ENCODE data around the gene CHST13. TPM values are rescaled to one million over a fixed set of nuclear protein-coding genes. Genes with fewer than 3 reads are reported as not detected.
A peak's percentile ranks its signal among the peaks of the same experiment; 100 is the strongest.

Gene CHST13
- total and polyA plus RNA-seq, 4 donors: 0.33 to 0.55 TPM; not detected in 2

DNA sequence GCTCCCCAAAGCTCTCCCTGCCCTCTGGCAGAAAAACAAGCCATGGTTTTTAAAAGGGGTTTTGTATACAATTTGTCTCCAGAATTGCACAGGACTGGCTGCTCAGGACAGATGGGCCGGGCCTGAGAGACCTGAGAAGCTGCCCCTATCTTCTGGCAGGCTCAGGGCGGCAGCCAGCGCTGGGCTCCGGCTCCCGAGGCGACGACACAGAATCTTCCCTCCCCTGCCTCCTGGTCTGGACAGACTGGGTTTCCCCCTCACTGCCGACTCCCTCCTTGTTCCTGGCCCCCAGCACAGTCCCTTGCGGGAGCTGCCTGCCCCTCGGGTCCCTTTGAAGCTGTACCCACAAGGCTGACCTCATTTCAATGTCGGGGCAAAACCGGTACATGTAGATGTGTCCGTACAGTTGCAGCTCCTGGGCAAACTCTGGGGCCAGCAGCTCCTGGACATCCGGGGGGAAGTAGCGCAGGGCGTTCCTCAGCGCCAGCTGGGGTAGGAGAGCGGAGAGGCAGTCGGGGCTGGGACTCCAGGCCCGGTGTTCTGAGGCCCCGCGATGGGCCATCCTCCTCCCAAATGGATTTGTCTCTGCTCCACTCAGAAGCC lies 13.5 kb upstream of the CHST13 start:
- Histone ChIP-seq H3K27me3 (ENCODE audit: control insufficient read depth in 1 of 2, insufficient read depth in 2 of 2, low read length in 1 of 2) (no peaks in the 10 kb centered on the region), H3K4me3 (ENCODE audit: low read length in 2 of 2) (no peak overlapping the region), H3K36me3 (ENCODE audit: control insufficient read depth in 1 of 2, insufficient read depth in 2 of 2, low read length in 1 of 2) (no peaks in the 10 kb centered on the region), H3K4me1 (ENCODE audit: control insufficient read depth in 1 of 2, insufficient read depth in 2 of 2, low read length in 2 of 2) (no peaks in the 10 kb centered on the region), H3K27ac (ENCODE audit: low read depth in 1 of 2, low read length in 2 of 2) (no peak overlapping the region), H3K9me3 (ENCODE audit: control insufficient read depth, low read length) (no peaks in the 10 kb centered on the region)
- ATAC-seq (ENCODE audit: low FRiP score): no peak
- WGBS, 2 donors: 78 to 79% methylated on average over 22 of the region's 22 CpGs
- intact Hi-C loops (cut with DNase I): no loop called here
- peak; percentile 32 to 55 for DNase-seq

DNA sequence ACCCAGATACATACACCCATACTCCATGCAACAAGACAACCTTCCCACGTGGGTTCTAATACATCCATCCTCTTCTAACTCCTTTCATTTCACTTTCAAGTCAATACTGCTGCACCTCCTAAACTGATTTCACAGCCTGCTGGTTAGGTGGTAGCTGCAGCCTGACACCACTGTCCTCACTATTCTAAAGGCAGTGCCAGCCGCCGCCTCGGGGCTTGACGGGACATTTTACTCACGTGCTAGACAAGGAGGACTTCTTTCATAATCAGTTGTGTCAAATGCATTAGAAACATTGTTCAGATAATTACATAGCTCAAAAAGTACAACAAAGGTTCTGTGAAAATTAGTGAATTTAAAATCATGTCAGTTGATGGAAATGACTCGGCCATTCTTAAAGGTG lies 12.7 kb upstream of the CHST13 start:
- 78 to 80% methylated on average over 7 of the region's 7 CpGs for WGBS, 2 donors
- Histone ChIP-seq H3K27ac (ENCODE audit: low read depth in 1 of 2, low read length in 2 of 2) (no peak overlapping the region), H3K27me3 (ENCODE audit: control insufficient read depth in 1 of 2, insufficient read depth in 2 of 2, low read length in 1 of 2) (no peaks in the 10 kb centered on the region), H3K36me3 (ENCODE audit: control insufficient read depth in 1 of 2, insufficient read depth in 2 of 2, low read length in 1 of 2) (no peaks in the 10 kb centered on the region), H3K4me3 (ENCODE audit: low read length in 2 of 2) (no peak overlapping the region), H3K4me1 (ENCODE audit: control insufficient read depth in 1 of 2, insufficient read depth in 2 of 2, low read length in 2 of 2) (no peaks in the 10 kb centered on the region), H3K9me3 (ENCODE audit: control insufficient read depth, low read length) (no peaks in the 10 kb centered on the region)
- ATAC-seq (ENCODE audit: low FRiP score) (no peak), DNase-seq (peak; percentile 24 to 32)
- intact Hi-C loops (cut with DNase I): no loop called here

DNA sequence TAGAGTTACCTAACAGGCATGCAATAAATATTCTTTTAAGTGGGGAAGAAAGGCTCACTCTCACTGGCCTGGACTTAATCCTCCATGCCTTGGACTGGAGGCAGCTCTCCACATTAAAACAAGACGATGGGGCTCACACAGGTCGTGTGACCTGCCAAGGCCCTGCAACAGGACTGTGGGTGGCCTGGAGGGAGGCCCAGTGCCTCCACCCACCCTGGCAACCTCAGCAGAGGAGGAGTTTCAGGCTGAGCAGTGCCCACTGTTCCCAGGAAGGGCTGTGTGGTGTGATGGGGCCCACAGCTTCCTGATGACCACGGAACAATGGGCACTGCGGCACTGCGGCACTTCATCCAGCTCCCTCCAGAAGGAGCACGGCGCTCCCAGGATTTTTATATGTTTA lies 11.9 kb upstream of the CHST13 start:
- H3K4me3 ChIP-seq (ENCODE audit: low read length in 2 of 2): no peak overlapping the region
- no peaks in the 10 kb centered on the region for H3K27me3 ChIP-seq (ENCODE audit: control insufficient read depth in 1 of 2, insufficient read depth in 2 of 2, low read length in 1 of 2)
- intact Hi-C loops (cut with DNase I): no loop called here
- H3K9me3 ChIP-seq (ENCODE audit: control insufficient read depth, low read length): no peaks in the 10 kb centered on the region
- H3K36me3 ChIP-seq (ENCODE audit: control insufficient read depth in 1 of 2, insufficient read depth in 2 of 2, low read length in 1 of 2): no peaks in the 10 kb centered on the region
- no peak for ATAC-seq (ENCODE audit: low FRiP score)
- 65 to 66% methylated on average over 7 of the region's 7 CpGs for WGBS, 2 donors
- no peaks in the 10 kb centered on the region for H3K4me1 ChIP-seq (ENCODE audit: control insufficient read depth in 1 of 2, insufficient read depth in 2 of 2, low read length in 2 of 2)
- peak; percentile 13 to 50 for DNase-seq
- H3K27ac ChIP-seq (ENCODE audit: low read depth in 1 of 2, low read length in 2 of 2): no peak overlapping the region

DNA sequence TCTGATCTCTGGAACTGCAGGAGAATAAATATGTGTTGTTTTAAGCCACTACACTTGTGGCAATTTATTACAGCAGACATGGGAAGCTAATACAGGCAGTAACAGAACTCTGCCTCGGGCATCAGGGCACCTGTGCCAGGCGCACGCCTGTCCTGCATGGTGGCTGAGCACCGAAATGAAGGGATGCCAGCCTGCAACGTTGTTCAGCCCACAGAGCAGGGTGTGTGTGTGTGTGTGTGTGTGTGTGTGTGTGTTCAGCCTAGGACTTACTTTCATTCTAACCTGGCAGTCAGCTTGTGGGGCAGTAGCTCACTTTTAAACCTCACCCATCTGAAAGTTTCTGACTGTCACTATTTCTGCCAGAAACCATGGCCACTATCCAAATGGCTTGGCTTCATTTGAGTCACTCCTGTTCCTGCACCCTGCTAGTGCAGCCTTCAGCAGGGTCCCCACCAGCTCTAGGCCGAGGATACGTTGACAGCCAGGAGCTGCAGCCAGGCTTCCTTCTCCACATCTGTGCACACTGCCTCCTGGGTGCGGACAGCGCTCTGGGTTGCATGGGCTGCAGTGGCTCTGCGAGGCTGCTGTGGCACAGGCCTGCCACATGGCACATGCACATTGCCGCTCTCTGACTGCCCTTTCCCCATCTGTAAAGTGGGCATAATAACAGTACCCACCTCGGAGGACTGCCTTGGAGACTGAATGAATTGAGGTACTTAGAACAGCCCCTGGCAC lies 10.9 kb upstream of the CHST13 start:
- 70 to 72% methylated on average over 12 of the region's 12 CpGs for WGBS, 2 donors
- H3K4me3 ChIP-seq (ENCODE audit: low read length in 2 of 2): no peak overlapping the region
- DNase-seq (peak; percentile 28 to 50), ATAC-seq (ENCODE audit: low FRiP score) (no peak)
- no peaks in the 10 kb centered on the region for H3K9me3 ChIP-seq (ENCODE audit: control insufficient read depth, low read length)
- intact Hi-C loops (cut with DNase I): no loop called here
- H3K36me3 ChIP-seq (ENCODE audit: control insufficient read depth in 1 of 2, insufficient read depth in 2 of 2, low read length in 1 of 2): no peaks in the 10 kb centered on the region
- H3K27me3 ChIP-seq (ENCODE audit: control insufficient read depth in 1 of 2, insufficient read depth in 2 of 2, low read length in 1 of 2): no peaks in the 10 kb centered on the region
- H3K27ac ChIP-seq (ENCODE audit: low read depth in 1 of 2, low read length in 2 of 2): no peak overlapping the region
- no peaks in the 10 kb centered on the region for H3K4me1 ChIP-seq (ENCODE audit: control insufficient read depth in 1 of 2, insufficient read depth in 2 of 2, low read length in 2 of 2)

DNA sequence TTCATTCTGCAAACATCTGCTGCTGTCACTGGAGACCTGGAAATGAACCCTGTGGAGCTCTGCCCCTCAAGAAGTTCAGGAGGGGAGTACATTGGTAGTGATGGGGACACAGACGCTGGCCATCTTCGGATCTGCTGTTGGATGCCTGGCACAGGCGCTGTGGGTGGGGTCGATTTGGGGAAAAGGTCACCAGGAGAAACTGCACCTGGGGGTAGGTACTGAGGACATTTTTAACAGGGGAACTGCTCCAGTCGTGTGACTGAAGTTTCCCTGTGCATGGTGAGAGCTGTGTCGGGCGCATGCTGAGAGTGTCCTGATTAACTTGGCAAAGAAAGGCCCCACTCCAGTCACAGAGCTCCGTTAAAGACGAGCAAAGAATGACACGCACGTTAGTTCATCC lies 9.8 kb upstream of the CHST13 start:
- Histone ChIP-seq H3K27ac (ENCODE audit: low read depth in 1 of 2, low read length in 2 of 2) (no peak overlapping the region), H3K4me3 (ENCODE audit: low read length in 2 of 2) (no peak overlapping the region), H3K27me3 (ENCODE audit: control insufficient read depth in 1 of 2, insufficient read depth in 2 of 2, low read length in 1 of 2) (no peaks in the 10 kb centered on the region), H3K4me1 (ENCODE audit: control insufficient read depth in 1 of 2, insufficient read depth in 2 of 2, low read length in 2 of 2) (no peaks in the 10 kb centered on the region), H3K36me3 (ENCODE audit: control insufficient read depth in 1 of 2, insufficient read depth in 2 of 2, low read length in 1 of 2) (no peaks in the 10 kb centered on the region), H3K9me3 (ENCODE audit: control insufficient read depth, low read length) (no peaks in the 10 kb centered on the region)
- peak; percentile 9 to 38 for DNase-seq
- 91 to 92% methylated on average over 11 of the region's 11 CpGs for WGBS, 2 donors
- no peak for ATAC-seq (ENCODE audit: low FRiP score)
- intact Hi-C loops (cut with DNase I): no loop called here

- WGBS, 2 donors: 94 to 99% methylated on average over 6 to 8 of the region's 8 CpGs
- Histone ChIP-seq H3K9me3 (ENCODE audit: control insufficient read depth, low read length) (no peaks in the 10 kb centered on the region), H3K27ac (ENCODE audit: low read depth in 1 of 2, low read length in 2 of 2) (no peak overlapping the region), H3K27me3 (ENCODE audit: control insufficient read depth in 1 of 2, insufficient read depth in 2 of 2, low read length in 1 of 2) (no peaks in the 10 kb centered on the region), H3K4me1 (ENCODE audit: control insufficient read depth in 1 of 2, insufficient read depth in 2 of 2, low read length in 2 of 2) (no peaks in the 10 kb centered on the region), H3K36me3 (ENCODE audit: control insufficient read depth in 1 of 2, insufficient read depth in 2 of 2, low read length in 1 of 2) (no peaks in the 10 kb centered on the region), H3K4me3 (ENCODE audit: low read length in 2 of 2) (no peak overlapping the region)
- intact Hi-C loops (cut with DNase I): no loop called here
- DNase-seq (peak; percentile 26 to 57), ATAC-seq (ENCODE audit: low FRiP score) (no peak)
Measured at GRCh38 chr3:126515066-126515706, 8.8 kb upstream of the CHST13 start.

DNA sequence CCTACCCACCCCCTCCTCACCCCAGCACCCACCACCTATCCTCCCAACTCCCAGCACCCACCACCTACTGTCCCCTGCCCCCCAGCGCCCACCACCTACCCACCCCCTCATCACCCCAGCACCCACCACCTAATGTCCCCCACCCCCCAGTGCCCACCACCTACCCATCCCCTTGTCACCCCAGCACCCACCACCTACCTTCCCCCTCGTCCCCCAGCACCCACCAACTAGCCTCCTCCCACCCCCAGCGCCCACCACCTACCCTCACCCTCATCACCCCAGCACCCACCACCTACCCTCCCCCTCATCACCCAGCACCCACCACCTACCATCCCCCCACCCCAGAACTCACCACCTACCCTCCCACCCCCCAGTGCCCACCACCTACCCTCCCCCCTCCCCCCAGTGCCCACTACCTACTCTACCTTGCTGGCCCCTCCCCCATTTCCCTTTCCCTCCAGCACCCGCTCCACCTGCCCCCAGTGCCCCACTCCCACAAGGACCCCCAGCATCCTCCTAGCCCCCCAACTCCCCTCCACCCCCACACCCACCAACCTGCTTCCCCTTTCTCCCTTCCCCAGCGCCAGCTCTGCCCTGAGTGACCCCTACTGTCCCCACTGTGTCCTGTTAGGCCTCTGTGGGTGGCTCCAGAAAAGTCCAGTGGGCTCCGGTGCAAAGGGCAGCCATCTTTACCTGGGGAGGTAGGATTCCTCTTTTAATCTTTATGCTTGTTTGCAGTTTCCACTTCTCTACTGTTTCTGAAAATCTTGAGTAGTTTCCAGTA lies 7.6 kb upstream of the CHST13 start:
- H3K4me3 ChIP-seq (ENCODE audit: low read length in 2 of 2): no peak overlapping the region
- H3K36me3 ChIP-seq (ENCODE audit: control insufficient read depth in 1 of 2, insufficient read depth in 2 of 2, low read length in 1 of 2): no peaks in the 10 kb centered on the region
- intact Hi-C loops (cut with DNase I): no loop called here
- H3K9me3 ChIP-seq (ENCODE audit: control insufficient read depth, low read length): no peaks in the 10 kb centered on the region
- peak; percentile 12 to 39 for DNase-seq
- H3K27me3 ChIP-seq (ENCODE audit: control insufficient read depth in 1 of 2, insufficient read depth in 2 of 2, low read length in 1 of 2): no peaks in the 10 kb centered on the region
- ATAC-seq (ENCODE audit: low FRiP score): no peak
- WGBS, 2 donors: 91% methylated on average over 6 of the region's 6 CpGs
- H3K27ac ChIP-seq (ENCODE audit: low read depth in 1 of 2, low read length in 2 of 2): no peak overlapping the region
- H3K4me1 ChIP-seq (ENCODE audit: control insufficient read depth in 1 of 2, insufficient read depth in 2 of 2, low read length in 2 of 2): no peaks in the 10 kb centered on the region

DNA sequence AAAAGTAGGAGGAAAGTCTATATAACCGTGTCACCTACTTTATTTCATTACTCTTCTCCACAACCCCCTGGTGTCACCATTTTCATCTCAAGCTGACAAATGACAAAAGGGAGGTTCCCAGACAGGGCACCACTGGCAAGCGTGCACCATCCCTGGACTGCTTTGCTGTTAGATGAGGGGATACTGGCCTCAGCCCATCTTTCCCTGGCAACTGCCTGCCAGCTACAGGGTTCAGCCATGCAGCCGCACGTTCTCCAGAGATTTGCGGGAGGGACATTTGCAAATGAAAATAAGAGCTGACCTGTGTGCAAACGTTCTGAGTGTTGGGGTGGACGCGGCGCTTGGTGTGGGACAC lies 7.0 kb upstream of the CHST13 start:
- intact Hi-C loops (cut with DNase I): no loop called here
- no peak overlapping the region for H3K4me3 ChIP-seq (ENCODE audit: low read length in 2 of 2)
- H3K4me1 ChIP-seq (ENCODE audit: control insufficient read depth in 1 of 2, insufficient read depth in 2 of 2, low read length in 2 of 2): no peaks in the 10 kb centered on the region
- ATAC-seq (ENCODE audit: low FRiP score) (no peak), DNase-seq (peak; percentile 24 to 41)
- H3K36me3 ChIP-seq (ENCODE audit: control insufficient read depth in 1 of 2, insufficient read depth in 2 of 2, low read length in 1 of 2): no peaks in the 10 kb centered on the region
- no peak overlapping the region for H3K27ac ChIP-seq (ENCODE audit: low read depth in 1 of 2, low read length in 2 of 2)
- no peaks in the 10 kb centered on the region for H3K9me3 ChIP-seq (ENCODE audit: control insufficient read depth, low read length)
- H3K27me3 ChIP-seq (ENCODE audit: control insufficient read depth in 1 of 2, insufficient read depth in 2 of 2, low read length in 1 of 2): no peaks in the 10 kb centered on the region
- 86 to 89% methylated on average over 9 of the region's 9 CpGs for WGBS, 2 donors
